Mesodermal cell (in vitro differentiated cells): ENCODE results near the gene ITGAL.
"Not testable (repeated sequence)": the region's sequence is repeated elsewhere in the genome, so short reads cannot be mapped to it uniquely, and the experiment has no call there.

Source experiments
- H3K27ac ChIP-seq: 2 replicates; pipeline ENCODE4 v1.7.0; 2013; ENCODE audit warnings: mild to moderate bottlenecking, low read depth, low read length, moderate library complexity; ENCODE audit not compliant: severe bottlenecking
- H3K36me3 ChIP-seq: 2 replicates; pipeline ENCODE4 v1.7.1; 2013; ENCODE audit warnings: mild to moderate bottlenecking, low read length, moderate library complexity; ENCODE audit not compliant: control insufficient read depth, insufficient read depth
- H3K4me1 ChIP-seq: one replicate; pipeline ENCODE4 v1.7.1; 2013; ENCODE audit warnings: mild to moderate bottlenecking, low read length; ENCODE audit not compliant: insufficient read depth, control insufficient read depth, poor library complexity, severe bottlenecking
- H3K4me3 ChIP-seq: 2 replicates; pipeline ENCODE4 v1.7.0; 2013; ENCODE audit warnings: low read length, control low read depth, mild to moderate bottlenecking; ENCODE audit not compliant: insufficient read depth, poor library complexity, severe bottlenecking; ENCODE audit errors: extremely low read depth
- H3K9me3 ChIP-seq: 2 replicates; pipeline ENCODE4 v1.7.1; 2013; ENCODE audit warnings: mild to moderate bottlenecking, low read length, moderate library complexity; ENCODE audit not compliant: control insufficient read depth
- WGBS, 2 experiments: methylation state at CpG; one replicate each; pipeline ENCODE4 v1.1.5; 2013; ENCODE audit warnings: missing lambda C conversion rate in 2 of 2; ENCODE audit not compliant: insufficient coverage in 2 of 2; 5-methylcytosine and 5-hydroxymethylcytosine counted together

Gene ITGAL

GRCh38 chr16:30457743-30458560 lies 14.6 kb upstream of the ITGAL start:
- WGBS, 2 experiments: 94 to 95% methylated on average over 11 to 13 of the region's 16 CpGs
- Histone ChIP-seq H3K9me3 (no peaks in the 10 kb centered on the region), H3K36me3 (no peaks in the 10 kb centered on the region), H3K27ac (no peak overlapping the region), H3K4me1 (no peaks in the 10 kb centered on the region), H3K4me3 (no peak overlapping the region)

- H3K4me1 ChIP-seq: no peaks in the 10 kb centered on the region
- 89 to 92% methylated on average over 15 to 19 of the region's 22 CpGs for WGBS, 2 experiments
Measured at GRCh38 chr16:30458561-30459394, 13.8 kb upstream of the ITGAL start.

GRCh38 chr16:30459456-30459855 lies 13.1 kb upstream of the ITGAL start:
- WGBS, 2 experiments: 91 to 92% methylated on average over 10 to 11 of the region's 11 CpGs
- no peak overlapping the region for H3K4me3 ChIP-seq
- H3K36me3 ChIP-seq: no peaks in the 10 kb centered on the region
- no peaks in the 10 kb centered on the region for H3K4me1 ChIP-seq
- H3K9me3 ChIP-seq: no peaks in the 10 kb centered on the region
- H3K27ac ChIP-seq: no peak overlapping the region

More at GRCh38 chr16:30458561-30459394, 13.8 kb upstream of the ITGAL start:
- Histone ChIP-seq H3K27ac (no peak overlapping the region), H3K36me3 (no peaks in the 10 kb centered on the region), H3K9me3 (no peaks in the 10 kb centered on the region), H3K4me3 (no peak overlapping the region)

- 88 to 95% methylated on average over 4 of the region's 5 CpGs for WGBS, 2 experiments
- H3K9me3 ChIP-seq, H3K27ac ChIP-seq, H3K36me3 ChIP-seq, H3K4me3 ChIP-seq, H3K4me1 ChIP-seq: not testable (repeated sequence)
Measured at GRCh38 chr16:30461426-30461825, 11.1 kb upstream of the ITGAL start.

GRCh38 chr16:30464078-30464477 lies 8.5 kb upstream of the ITGAL start:
- Histone ChIP-seq H3K36me3 (no peaks in the 10 kb centered on the region), H3K27ac (no peak overlapping the region), H3K4me3 (no peak overlapping the region), H3K4me1 (no peaks in the 10 kb centered on the region), H3K9me3 (no peaks in the 10 kb centered on the region)
- 84 to 98% methylated on average over 6 of the region's 7 CpGs for WGBS, 2 experiments

GRCh38 chr16:30470170-30470512 lies 2.4 kb upstream of the ITGAL start:
- Histone ChIP-seq H3K4me3 (no peak overlapping the region), H3K36me3 (no peaks in the 10 kb centered on the region), H3K27ac (no peak overlapping the region), H3K9me3 (no peaks in the 10 kb centered on the region), H3K4me1 (no peaks in the 10 kb centered on the region)
- WGBS, 2 experiments: 80% methylated on average over 2 of the region's 3 CpGs; no CpG with 5 or more reads in 1 of the 2 experiments

GRCh38 chr16:30470632-30470995 lies 1.9 kb upstream of the ITGAL start:
- 89 to 93% methylated on average over 7 to 8 of the region's 8 CpGs for WGBS, 2 experiments

GRCh38 chr16:30473231-30474073 lies 910 bp downstream of the ITGAL start:
- Histone ChIP-seq H3K4me1 (no peaks in the 10 kb centered on the region), H3K27ac (no peak overlapping the region), H3K4me3 (no peak overlapping the region), H3K9me3 (no peaks in the 10 kb centered on the region), H3K36me3 (no peaks in the 10 kb centered on the region)
- 84 to 90% methylated on average over 12 to 19 of the region's 19 CpGs for WGBS, 2 experiments

More at GRCh38 chr16:30470632-30470995, 1.9 kb upstream of the ITGAL start:
- no peaks in the 10 kb centered on the region for H3K36me3 ChIP-seq
- no peaks in the 10 kb centered on the region for H3K4me1 ChIP-seq
- no peak overlapping the region for H3K27ac ChIP-seq
- no peak overlapping the region for H3K4me3 ChIP-seq
- no peaks in the 10 kb centered on the region for H3K9me3 ChIP-seq

- H3K27ac ChIP-seq: no peak overlapping the region
- H3K4me1 ChIP-seq: no peaks in the 10 kb centered on the region
- no peak overlapping the region for H3K4me3 ChIP-seq
- no peaks in the 10 kb centered on the region for H3K9me3 ChIP-seq
- H3K36me3 ChIP-seq: no peaks in the 10 kb centered on the region
- WGBS, 2 experiments: 88 to 94% methylated on average over 19 to 30 of the region's 35 CpGs
Measured at GRCh38 chr16:30474074-30474452, 1.5 kb downstream of the ITGAL start.

- Histone ChIP-seq H3K27ac (no peak overlapping the region), H3K4me3 (no peak overlapping the region), H3K36me3 (no peaks in the 10 kb centered on the region), H3K9me3 (no peaks in the 10 kb centered on the region), H3K4me1 (no peaks in the 10 kb centered on the region)
- WGBS, 2 experiments: 93 to 100% methylated on average over 2 of the region's 7 CpGs
Measured at GRCh38 chr16:30474684-30475083, 2.1 kb downstream of the ITGAL start.
